HG03342 (cell line): Measurements from ENCODE around the gene HOXB9.

Experiments
- ATAC-seq: cut with Tn5 transposase; IDR thresholded peaks from one replicate; pipeline ENCODE4 v1.9.1; 2021; ENCODE audit warnings: mild to moderate bottlenecking, moderate library complexity; ENCODE audit not compliant: unreplicated experiment

The HOXB9 gene

DNA sequence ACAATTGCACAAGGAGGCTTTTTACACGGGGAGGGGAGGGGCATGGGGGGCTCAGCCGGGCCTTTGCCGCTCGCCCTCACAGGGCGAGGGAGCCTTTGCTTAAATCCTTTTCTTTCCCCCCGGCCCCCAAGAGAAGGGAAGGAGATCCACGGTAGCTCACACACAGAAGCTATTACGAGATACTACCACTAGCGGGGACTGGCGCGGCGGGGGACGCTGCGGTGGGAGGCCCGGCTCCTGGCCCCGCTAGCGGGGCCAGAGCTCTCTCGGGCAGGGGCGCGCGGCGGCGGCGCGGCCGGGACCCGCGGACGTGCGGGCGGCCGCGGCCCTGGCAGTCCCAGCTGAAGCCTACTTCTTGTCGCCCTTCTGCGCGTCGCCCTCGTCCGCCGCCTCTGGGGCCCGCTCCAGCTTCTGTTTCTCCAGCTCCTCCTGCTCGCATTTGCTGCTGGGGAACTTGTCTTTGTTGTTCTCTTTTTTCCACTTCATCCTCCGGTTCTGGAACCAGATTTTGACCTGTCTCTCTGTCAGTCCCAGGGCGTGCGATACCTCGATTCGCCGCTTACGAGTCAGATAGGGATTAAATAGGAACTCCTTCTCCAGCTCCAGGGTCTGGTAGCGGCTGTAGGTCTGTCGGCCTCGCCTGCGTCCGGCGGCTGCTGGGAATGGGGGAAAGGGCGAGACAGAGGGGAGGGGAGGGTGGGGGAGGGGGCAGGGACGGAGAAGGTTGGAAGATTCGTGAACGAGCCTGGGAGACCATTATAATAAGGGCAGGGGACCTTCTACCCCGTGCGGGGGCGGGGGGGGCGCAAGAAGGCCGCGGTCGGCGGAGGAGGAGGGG is 13.1 kb downstream of the HOXB9 start:
- ATAC-seq: no peak

- no peak for ATAC-seq
Observed at GRCh38 chr17:48612456-48612853, 13.7 kb downstream of the HOXB9 start.

GRCh38 chr17:48611681-48612455 is 14.3 kb downstream of the HOXB9 start:
- ATAC-seq: no peak

GRCh38 chr17:48611213-48611612 is 14.9 kb downstream of the HOXB9 start:
- no peak for ATAC-seq

DNA sequence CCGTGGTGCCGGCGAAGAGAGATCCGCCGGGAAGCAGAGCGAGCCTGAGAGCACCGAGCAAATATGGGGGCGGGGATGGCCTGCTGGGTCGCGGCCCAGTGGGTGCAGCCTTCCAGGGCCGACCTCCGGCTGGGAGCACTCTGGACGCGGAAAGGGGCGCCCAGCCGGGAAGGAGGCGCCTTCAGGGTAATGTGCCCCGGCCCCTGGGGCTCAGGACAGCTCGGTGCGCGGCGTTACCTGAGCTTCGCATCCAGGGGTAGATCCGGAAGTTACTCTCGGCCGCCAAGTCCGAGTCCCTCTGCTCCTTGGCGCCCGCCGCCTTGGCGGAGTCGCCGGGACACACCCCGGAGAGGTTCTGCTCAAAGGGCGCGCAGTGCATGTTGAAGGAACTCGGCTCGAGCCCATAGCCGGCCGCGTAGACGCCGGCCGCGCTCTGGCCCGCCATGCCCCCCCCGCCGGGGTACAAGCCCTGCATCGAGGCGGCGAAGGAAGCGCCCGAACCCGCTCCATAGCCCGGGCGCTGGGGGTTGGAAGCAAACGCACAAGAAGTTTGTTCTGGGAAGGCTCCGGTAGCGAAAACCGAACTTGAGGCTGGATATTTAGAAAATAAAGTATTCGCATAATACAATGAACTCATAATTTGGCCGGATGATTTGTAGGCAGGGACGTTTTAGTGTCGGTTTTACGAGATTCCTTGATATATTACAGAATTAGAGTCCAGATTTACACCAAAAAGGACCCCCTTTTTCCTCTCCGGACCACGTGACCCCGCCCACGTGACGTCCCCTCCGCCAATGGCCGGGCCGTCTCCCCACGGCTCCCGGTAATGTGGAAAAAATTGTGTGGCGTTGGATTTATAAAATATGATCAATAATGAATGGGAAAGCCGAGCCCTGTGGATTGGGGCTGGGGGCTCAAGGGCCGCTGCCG is 15.6 kb downstream of the HOXB9 start, which contains the start of gene HOXB7:
HOXB7 (minus strand) TSS at position 736 of the 930 bp plus-strand sequence; CDS start at position 637, 99 bp downstream.
- ATAC-seq: no peak

GRCh38 chr17:48609759-48610281 is 16.3 kb downstream of the HOXB9 start:
- no peak for ATAC-seq

DNA sequence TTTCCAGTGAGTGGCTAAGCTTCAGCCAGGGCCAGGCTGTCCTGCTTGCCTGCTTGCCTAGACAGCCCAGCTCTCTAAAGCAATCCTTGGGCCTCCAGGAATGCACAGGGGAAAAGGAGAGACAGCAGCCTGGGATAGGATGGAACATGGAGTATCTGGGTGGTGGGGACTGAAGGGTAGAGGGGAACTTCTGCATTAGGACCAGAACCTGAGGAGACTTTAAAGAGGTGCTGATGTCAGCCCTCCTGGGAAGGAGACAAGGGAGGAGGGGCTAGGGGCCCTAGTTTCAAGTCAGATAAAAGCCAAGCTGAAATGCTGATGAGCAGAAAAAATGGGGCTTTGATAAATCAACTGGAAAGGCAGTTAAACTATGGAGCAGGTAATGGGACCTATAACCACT is 17.1 kb downstream of the HOXB9 start:
- no peak for ATAC-seq

DNA sequence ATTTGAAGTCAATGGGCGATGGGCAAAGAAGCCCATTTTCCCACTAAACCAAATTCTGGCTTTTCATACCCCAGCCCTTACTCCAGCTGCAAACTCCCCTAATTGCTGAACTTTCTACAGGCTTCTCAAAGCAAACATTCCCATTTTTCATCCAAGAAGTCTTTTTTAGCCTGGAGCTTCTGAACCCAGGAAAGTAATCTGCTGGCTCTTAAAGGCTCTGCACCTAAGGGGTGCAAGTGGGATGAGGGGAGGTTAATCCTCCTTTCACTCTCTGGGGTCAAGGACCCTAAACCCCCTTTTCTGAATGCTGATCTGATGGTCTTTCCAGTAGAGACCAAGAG is 17.7 kb downstream of the HOXB9 start:
- no peak for ATAC-seq

DNA sequence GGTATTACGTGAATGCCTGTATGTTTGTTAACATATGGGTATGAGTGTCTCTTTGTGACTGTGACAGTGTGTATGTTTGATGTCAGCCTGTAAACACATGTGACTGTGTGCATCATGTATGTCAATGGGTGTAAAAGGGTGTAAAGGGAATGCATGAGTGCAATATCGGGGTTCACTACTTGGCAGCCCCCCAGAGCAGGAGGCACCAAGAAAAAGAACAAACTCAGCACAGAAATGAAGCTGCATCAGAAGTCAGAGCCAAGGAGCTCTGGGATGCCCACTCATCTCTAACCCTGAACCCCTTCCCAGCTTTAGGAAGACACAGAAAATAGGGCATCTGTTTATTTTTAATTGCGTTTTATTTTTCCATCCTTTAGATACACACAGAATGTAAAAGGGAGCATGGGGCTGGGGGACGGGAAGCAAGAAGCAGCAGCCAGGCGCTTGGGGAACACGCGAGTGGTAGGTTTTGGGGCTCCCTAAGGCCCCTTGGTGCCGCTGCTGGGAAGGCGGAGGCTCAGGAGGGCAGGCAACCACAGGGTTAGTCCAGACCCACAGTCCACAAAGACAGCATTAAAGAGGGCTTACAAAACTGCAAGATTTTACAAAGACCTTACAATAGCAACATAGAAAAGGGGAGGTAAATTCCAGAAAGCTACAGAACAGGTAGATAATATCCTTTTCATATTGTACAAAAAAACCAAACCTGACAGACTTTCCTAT is 19.1 kb downstream of the HOXB9 start:
- no peak for ATAC-seq

GRCh38 chr17:48605991-48606891 is 19.9 kb downstream of the HOXB9 start:
- ATAC-seq: no peak

- no peak for ATAC-seq
Observed at GRCh38 chr17:48605409-48605919, 20.7 kb downstream of the HOXB9 start.

- ATAC-seq: no peak
Observed at GRCh38 chr17:48604770-48605329, 21.3 kb downstream of the HOXB9 start, which contains the start of gene HOXB6. TSS of gene HOXB6 (minus strand) at chr17:48604986. CDS start at chr17:48598150, 6,836 bp downstream.

- no peak for ATAC-seq
Observed at GRCh38 chr17:48603959-48604769, 22.0 kb downstream of the HOXB9 start.

GRCh38 chr17:48601539-48602425 is 24.4 kb downstream of the HOXB9 start:
- no peak for ATAC-seq

DNA sequence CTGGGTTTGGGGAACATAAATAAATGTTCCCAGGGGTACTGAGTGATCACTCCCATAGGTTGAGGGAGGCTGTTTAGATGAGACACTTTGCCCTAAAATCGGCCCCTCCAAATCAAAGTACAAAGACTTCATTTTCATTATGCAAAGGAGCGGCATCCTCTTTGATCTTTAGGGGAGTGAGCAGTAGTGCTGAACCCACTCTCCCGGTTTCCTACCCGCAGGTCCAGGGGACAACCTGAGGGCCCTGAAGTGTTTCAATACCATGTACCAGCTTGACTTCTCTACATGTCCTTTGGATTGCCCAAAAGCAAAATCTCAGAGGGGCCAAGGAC is 25.0 kb downstream of the HOXB9 start:
- ATAC-seq: no peak

- ATAC-seq: no peak
Observed at GRCh38 chr17:48600244-48601098, 25.7 kb downstream of the HOXB9 start.
